Caco-2 (cell line): ENCODE data around the gene COMMD1. TPM values are rescaled to one million over a fixed set of nuclear protein-coding genes. Genes with fewer than 3 reads are reported as not detected.

ENCODE experiments used
- BruUV-seq: library from RNA; stranded (reverse); fragments of 400-500 nt; replicated peaks from 2 replicates; lab custom pipeline; 2021; lab: Mats Ljungman, UMichigan
- CTCF ChIA-PET: fragments of 300-600 bp; sonication (Branson Sonifier 250); formaldehyde crosslinking; loops from one replicate; lab custom pipeline; 2022; ENCODE audit warnings: antibody characterized with exemption; lab: Charles Lee
- POLR2A ChIA-PET: fragments of 300-600 bp; sonication (Branson Sonifier 250); formaldehyde crosslinking; loops from one replicate; lab custom pipeline; 2022; ENCODE audit warnings: antibody characterized with exemption; lab: Charles Lee
- DNase-seq, 2 experiments: peaks; one replicate each; pipeline versions ENCODE4 v3.0.0 to v3.0.0-alpha.2; 2020 to 2022
- H3K27me3 ChIP-seq: replicated peaks from 2 replicates; pipeline ENCODE4 v1.6.0; 2011; ENCODE audit warnings: low read length; ENCODE audit not compliant: control insufficient read depth, insufficient read depth
- H3K36me3 ChIP-seq: 2 replicates; pipeline ENCODE4 v1.5.1; 2011; ENCODE audit warnings: low read length; ENCODE audit not compliant: control insufficient read depth, insufficient read depth
- H3K4me1 ChIP-seq: fragments of 250-450 bp; sonication (Bioruptor Pico); 2 replicates; pipeline ENCODE4 v1.5.1; 2020; ENCODE audit warnings: mild to moderate bottlenecking
- H3K4me3 ChIP-seq: 2 replicates; pipeline ENCODE4 v1.5.1; 2011; ENCODE audit warnings: low read depth, mild to moderate bottlenecking, control low read depth, low read length
- H3K9me3 ChIP-seq: fragments of 250-450 bp; sonication (Bioruptor Pico); 2 replicates; pipeline ENCODE4 v1.5.1; 2020; ENCODE audit warnings: mild to moderate bottlenecking, moderate library complexity
- H3K27ac Mint-ChIP-seq: one replicate; pipeline ENCODE4 v1.8.0; 2022; ENCODE audit warnings: mixed read lengths; ENCODE audit not compliant: unreplicated experiment
- H3K27me3 Mint-ChIP-seq: one replicate; pipeline ENCODE4 v1.8.0; 2022; ENCODE audit warnings: mixed read lengths; ENCODE audit not compliant: insufficient read depth, unreplicated experiment
- H3K36me3 Mint-ChIP-seq: one replicate; pipeline ENCODE4 v1.8.0; 2022; ENCODE audit warnings: mild to moderate bottlenecking, mixed read lengths; ENCODE audit not compliant: insufficient read depth, unreplicated experiment
- H3K4me1 Mint-ChIP-seq: one replicate; pipeline ENCODE4 v1.8.0; 2022; ENCODE audit warnings: low read depth, mixed read lengths; ENCODE audit not compliant: unreplicated experiment
- H3K4me3 Mint-ChIP-seq: one replicate; pipeline ENCODE4 v1.8.0; 2022; ENCODE audit warnings: mild to moderate bottlenecking, moderate library complexity, mixed read lengths; ENCODE audit not compliant: unreplicated experiment
- H3K9me3 Mint-ChIP-seq: one replicate; pipeline ENCODE4 v1.8.0; 2022; ENCODE audit warnings: mixed read lengths; ENCODE audit not compliant: unreplicated experiment
- intact Hi-C: fragments of 100-400 bp; cut with micrococcal nuclease; formaldehyde crosslinking; loops from one replicate; pipeline ENCODE4 v1.10.0; 2022; ENCODE audit not compliant: unreplicated experiment
- total RNA-seq: library from RNA; stranded (reverse); gene quantifications from 2 replicates; pipeline ENCODE4 v1.2.3, GENCODE V29; 2022
- TF ChIP-seq, protein P1 (sequence below), 2 experiments: fragments of 200-600 bp in 1 of 2; IDR thresholded peaks; 1 replicate in 1 of 2; 2 replicates in 1 of 2; pipeline versions ENCODE4 v1.5.1 to v1.8.0; 2011 to 2022; ENCODE audit warnings: antibody characterized with exemption in 1 of 2, control low read depth in 1 of 2, inconsistent platforms in 1 of 2, low read depth in 1 of 2, low read length in 1 of 2, mild to moderate bottlenecking in 1 of 2, moderate library complexity in 1 of 2; ENCODE audit not compliant: insufficient read depth in 1 of 2, severe bottlenecking in 1 of 2, unreplicated experiment in 1 of 2

The COMMD1 gene
- total RNA-seq, 1 experiment from 2014 or later, result 56.7 TPM

DNA sequence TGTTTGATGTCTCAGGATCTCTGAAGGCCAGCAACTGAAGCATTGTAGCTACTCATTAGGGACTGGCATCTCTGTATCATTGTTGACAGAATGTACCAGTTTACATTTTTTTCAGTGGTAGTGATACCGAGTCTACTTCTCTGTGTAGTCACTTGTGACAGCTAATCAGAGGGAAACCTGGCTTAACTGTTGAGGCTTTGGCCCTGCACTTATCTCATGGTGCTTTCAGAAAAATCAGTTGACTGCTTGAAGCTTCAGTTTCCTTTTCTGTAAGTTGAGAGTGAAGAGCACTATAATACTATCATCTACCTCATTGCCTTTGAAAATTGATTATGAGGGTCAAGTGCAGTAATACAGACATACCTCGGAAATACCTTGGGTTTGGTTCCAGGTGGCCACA is 90.0 kb downstream of the COMMD1 start:
- CTCF ChIA-PET, result interaction anchor here (3.7 kb wide), 1 partner anchor 416 kb away, joined by 30 read pairs; no protein-coding TSS in a partner anchor
- intact Hi-C loops, result loop anchor here (10.0 kb wide), 4 partner anchors 199 to 779 kb away; partner anchors contain the start of gene B3GNT2

GRCh38 chr2:61998426-61998825 is 93.0 kb downstream of the COMMD1 start:
- CTCF ChIA-PET, result no interaction called here
- Mint-ChIP-seq H3K27me3 (no peaks in the 10 kb centered on the region), H3K4me3 (no peak overlapping the region), H3K36me3 (no peaks in the 10 kb centered on the region), H3K27ac (no peak overlapping the region), H3K9me3 (no peaks in the 10 kb centered on the region), H3K4me1 (peaks cover 30% of the 10 kb centered on the region)
- Histone ChIP-seq H3K4me3 (no peak overlapping the region), H3K36me3 (no peaks in the 10 kb centered on the region), H3K9me3 (no peaks in the 10 kb centered on the region), H3K4me1 (no peaks in the 10 kb centered on the region), H3K27me3 (no peaks in the 10 kb centered on the region)
- BruUV-seq, result no TSS peak
- no peak for DNase-seq
- TF ChIP-seq, protein P1, sequence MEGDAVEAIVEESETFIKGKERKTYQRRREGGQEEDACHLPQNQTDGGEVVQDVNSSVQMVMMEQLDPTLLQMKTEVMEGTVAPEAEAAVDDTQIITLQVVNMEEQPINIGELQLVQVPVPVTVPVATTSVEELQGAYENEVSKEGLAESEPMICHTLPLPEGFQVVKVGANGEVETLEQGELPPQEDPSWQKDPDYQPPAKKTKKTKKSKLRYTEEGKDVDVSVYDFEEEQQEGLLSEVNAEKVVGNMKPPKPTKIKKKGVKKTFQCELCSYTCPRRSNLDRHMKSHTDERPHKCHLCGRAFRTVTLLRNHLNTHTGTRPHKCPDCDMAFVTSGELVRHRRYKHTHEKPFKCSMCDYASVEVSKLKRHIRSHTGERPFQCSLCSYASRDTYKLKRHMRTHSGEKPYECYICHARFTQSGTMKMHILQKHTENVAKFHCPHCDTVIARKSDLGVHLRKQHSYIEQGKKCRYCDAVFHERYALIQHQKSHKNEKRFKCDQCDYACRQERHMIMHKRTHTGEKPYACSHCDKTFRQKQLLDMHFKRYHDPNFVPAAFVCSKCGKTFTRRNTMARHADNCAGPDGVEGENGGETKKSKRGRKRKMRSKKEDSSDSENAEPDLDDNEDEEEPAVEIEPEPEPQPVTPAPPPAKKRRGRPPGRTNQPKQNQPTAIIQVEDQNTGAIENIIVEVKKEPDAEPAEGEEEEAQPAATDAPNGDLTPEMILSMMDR (IDR thresholded peaks at IDR 0.05; ENCODE audit: insufficient read depth in 1 of 2, low read depth in 1 of 2, low read length in 1 of 2, severe bottlenecking in 1 of 2, unreplicated experiment in 1 of 2), result no peak
- POLR2A ChIA-PET, result no interaction called here
- intact Hi-C loops, result loop anchor here (10.0 kb wide), 4 partner anchors 196 to 776 kb away; partner anchors contain the start of gene B3GNT2

More for the DNA sequence above, 90.0 kb downstream of the COMMD1 start:
- Mint-ChIP-seq H3K27me3 (no peaks in the 10 kb centered on the region), H3K27ac (no peak overlapping the region), H3K4me3 (no peak overlapping the region), H3K9me3 (no peaks in the 10 kb centered on the region), H3K4me1 (peaks cover 45% of the 10 kb centered on the region), H3K36me3 (no peaks in the 10 kb centered on the region)
- Histone ChIP-seq H3K36me3 (no peaks in the 10 kb centered on the region), H3K27me3 (no peaks in the 10 kb centered on the region), H3K4me3 (no peak overlapping the region), H3K4me1 (peaks cover 6% of the 10 kb centered on the region), H3K9me3 (no peaks in the 10 kb centered on the region)
- TF ChIP-seq, protein P1 (IDR thresholded peaks at IDR 0.05; ENCODE audit: insufficient read depth in 1 of 2, low read depth in 1 of 2, low read length in 1 of 2, severe bottlenecking in 1 of 2, unreplicated experiment in 1 of 2), result no peak
- no TSS peak for BruUV-seq
- POLR2A ChIA-PET, result no interaction called here
- no peak for DNase-seq

DNA sequence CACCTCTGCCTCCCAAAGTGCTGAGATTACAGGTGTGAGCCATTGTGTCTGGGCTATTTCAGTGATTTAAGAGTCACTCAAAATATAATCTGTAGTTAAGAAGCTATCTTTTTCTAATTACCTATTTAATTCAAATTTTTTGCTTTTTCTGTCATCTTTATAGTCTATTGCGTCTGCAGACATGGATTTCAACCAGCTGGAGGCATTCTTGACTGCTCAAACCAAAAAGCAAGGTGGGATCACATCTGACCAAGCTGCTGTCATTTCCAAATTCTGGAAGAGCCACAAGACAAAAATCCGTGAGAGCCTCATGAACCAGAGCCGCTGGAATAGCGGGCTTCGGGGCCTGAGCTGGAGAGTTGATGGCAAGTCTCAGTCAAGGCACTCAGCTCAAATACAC is 95.1 kb downstream of the COMMD1 start:
- ChIA-PET POLR2A (no interaction called here), CTCF (no interaction called here)
- Histone ChIP-seq H3K4me1 (no peaks in the 10 kb centered on the region), H3K9me3 (0 out of 2 replicates have a peak, but pooled peaks cover 4% of the 10 kb centered on the region), H3K27me3 (no peaks in the 10 kb centered on the region), H3K36me3 (no peaks in the 10 kb centered on the region), H3K4me3 (no peak overlapping the region)
- intact Hi-C loops, result no loop called here
- no peak overlapping the region for H3K27ac Mint-ChIP-seq
- H3K27me3 Mint-ChIP-seq, result no peaks in the 10 kb centered on the region
- H3K4me3 Mint-ChIP-seq, result no peak overlapping the region
- no peaks in the 10 kb centered on the region for H3K9me3 Mint-ChIP-seq
- no TSS peak for BruUV-seq
- TF ChIP-seq, protein P1 (IDR thresholded peaks at IDR 0.05; ENCODE audit: insufficient read depth in 1 of 2, low read depth in 1 of 2, low read length in 1 of 2, severe bottlenecking in 1 of 2, unreplicated experiment in 1 of 2), result peak in 1 of 2 experiments; percentile 1
- no peak for DNase-seq
- H3K4me1 Mint-ChIP-seq, result peaks cover 11% of the 10 kb centered on the region
- H3K36me3 Mint-ChIP-seq, result no peaks in the 10 kb centered on the region
